ENCODE measurements around the gene MARCHF9.

Gene MARCHF9

GRCh38 chr12:57757771-57758170, 2.9 kb downstream of the MARCHF9 start:
- TF ChIP-seq, protein P1, sequence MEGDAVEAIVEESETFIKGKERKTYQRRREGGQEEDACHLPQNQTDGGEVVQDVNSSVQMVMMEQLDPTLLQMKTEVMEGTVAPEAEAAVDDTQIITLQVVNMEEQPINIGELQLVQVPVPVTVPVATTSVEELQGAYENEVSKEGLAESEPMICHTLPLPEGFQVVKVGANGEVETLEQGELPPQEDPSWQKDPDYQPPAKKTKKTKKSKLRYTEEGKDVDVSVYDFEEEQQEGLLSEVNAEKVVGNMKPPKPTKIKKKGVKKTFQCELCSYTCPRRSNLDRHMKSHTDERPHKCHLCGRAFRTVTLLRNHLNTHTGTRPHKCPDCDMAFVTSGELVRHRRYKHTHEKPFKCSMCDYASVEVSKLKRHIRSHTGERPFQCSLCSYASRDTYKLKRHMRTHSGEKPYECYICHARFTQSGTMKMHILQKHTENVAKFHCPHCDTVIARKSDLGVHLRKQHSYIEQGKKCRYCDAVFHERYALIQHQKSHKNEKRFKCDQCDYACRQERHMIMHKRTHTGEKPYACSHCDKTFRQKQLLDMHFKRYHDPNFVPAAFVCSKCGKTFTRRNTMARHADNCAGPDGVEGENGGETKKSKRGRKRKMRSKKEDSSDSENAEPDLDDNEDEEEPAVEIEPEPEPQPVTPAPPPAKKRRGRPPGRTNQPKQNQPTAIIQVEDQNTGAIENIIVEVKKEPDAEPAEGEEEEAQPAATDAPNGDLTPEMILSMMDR (IDR thresholded peaks at IDR 0.05; ENCODE audit: control insufficient read depth, extremely low read depth, insufficient read depth) = no peak
- no peak for DNase-seq (ENCODE audit: low read depth)
- H3K4me3 ChIP-seq (ENCODE audit: low read depth, low read length) = no peak overlapping the region

GRCh38 chr12:57758552-57759359, 3.9 kb downstream of the MARCHF9 start:
- H3K4me3 ChIP-seq (ENCODE audit: low read depth, low read length) = no peak overlapping the region

GRCh38 chr12:57759360-57759980, 4.6 kb downstream of the MARCHF9 start:
- TF ChIP-seq, protein P1 (IDR thresholded peaks at IDR 0.05; ENCODE audit: control insufficient read depth, extremely low read depth, insufficient read depth) = peak; percentile 74
- H3K4me3 ChIP-seq (ENCODE audit: low read depth, low read length) = no peak overlapping the region
- DNase-seq (ENCODE audit: low read depth) = no peak

More at GRCh38 chr12:57758552-57759359, 3.9 kb downstream of the MARCHF9 start:
- no peak for DNase-seq (ENCODE audit: low read depth)
- TF ChIP-seq, protein P1 (IDR thresholded peaks at IDR 0.05; ENCODE audit: control insufficient read depth, extremely low read depth, insufficient read depth) = no peak

DNA sequence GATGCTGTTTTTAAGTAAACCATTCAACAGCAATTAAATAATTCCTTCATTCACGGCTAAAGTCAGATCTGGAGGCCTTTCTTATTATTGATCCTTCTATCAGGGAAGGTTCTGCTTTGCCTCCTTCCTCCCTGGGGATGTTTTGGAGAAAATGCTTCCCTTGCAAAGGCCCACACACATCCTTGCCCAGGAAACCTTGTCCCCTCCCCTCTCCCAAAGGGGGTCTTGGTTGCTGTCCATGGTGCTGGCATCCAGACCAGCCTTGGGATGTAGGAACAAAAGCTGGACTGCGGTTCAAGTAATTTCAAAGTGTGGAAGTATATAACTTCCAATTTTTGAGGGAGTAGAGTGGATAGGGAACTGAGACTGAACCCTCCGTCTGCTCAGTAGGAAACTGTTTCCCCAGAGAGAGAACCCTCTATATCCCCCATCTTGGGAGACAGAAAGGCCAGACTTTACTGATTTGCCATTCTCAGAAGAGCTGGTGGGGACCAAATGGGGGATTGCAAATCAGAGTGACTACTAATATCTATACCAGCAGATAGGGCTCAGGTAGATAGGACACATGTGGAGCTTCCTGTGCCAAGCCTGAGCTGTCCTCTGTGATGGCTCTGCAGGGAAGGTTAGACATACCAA, 5.6 kb downstream of the MARCHF9 start:
- no peak overlapping the region for H3K4me3 ChIP-seq (ENCODE audit: low read depth, low read length)
- TF ChIP-seq, protein P1 (IDR thresholded peaks at IDR 0.05; ENCODE audit: control insufficient read depth, extremely low read depth, insufficient read depth) = no peak
- DNase-seq (ENCODE audit: low read depth) = no peak

GRCh38 chr12:57761391-57761998, 6.6 kb downstream of the MARCHF9 start:
- TF ChIP-seq, protein P1 (IDR thresholded peaks at IDR 0.05; ENCODE audit: control insufficient read depth, extremely low read depth, insufficient read depth) = no peak
- H3K4me3 ChIP-seq (ENCODE audit: low read depth, low read length) = no peak overlapping the region
- DNase-seq (ENCODE audit: low read depth) = no peak

- DNase-seq (ENCODE audit: low read depth) = no peak
- no peak overlapping the region for H3K4me3 ChIP-seq (ENCODE audit: low read depth, low read length)
- TF ChIP-seq, protein P1 (IDR thresholded peaks at IDR 0.05; ENCODE audit: control insufficient read depth, extremely low read depth, insufficient read depth) = no peak
Measured at GRCh38 chr12:57762463-57762862, 7.6 kb downstream of the MARCHF9 start.

Data from LNCaP clone FGC (cell line).